ENCODE results near the gene FGD4.

DNA sequence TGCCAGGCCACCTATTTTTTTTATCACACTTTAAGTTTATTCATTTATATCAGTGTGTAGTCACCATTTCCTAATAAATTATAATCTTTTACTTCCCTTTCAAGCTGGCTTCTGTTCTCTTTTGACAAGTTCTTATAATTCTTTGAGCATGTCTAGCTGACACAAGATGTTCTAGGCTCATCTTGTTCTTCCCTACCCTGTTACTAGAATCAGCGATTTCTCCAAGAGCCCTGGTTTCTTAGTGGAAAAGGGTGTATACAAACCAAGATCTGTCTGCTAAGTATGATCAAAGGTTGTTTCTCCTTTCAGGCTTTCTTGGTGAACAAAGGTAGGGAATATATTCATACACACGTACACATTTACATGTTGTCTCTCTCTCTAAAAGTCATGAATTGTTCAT lies 51.0 kb downstream of the FGD4 start:
- TF ChIP-seq ESRRG (CRISPR knock-in tag; IDR thresholded peaks at IDR 0.05), result no peak
- no peak for TF ChIP-seq ARNTL (CRISPR knock-in tag; IDR thresholded peaks at IDR 0.05; ENCODE audit: borderline replicate concordance, low read depth)
- no peak for TF ChIP-seq ZNF565 (CRISPR knock-in tag; conservative IDR thresholded peaks at IDR 0.05; ENCODE audit: low read depth)
- TF ChIP-seq CSDC2 (CRISPR knock-in tag; IDR thresholded peaks at IDR 0.05), result no peak
- TF ChIP-seq, protein P1, sequence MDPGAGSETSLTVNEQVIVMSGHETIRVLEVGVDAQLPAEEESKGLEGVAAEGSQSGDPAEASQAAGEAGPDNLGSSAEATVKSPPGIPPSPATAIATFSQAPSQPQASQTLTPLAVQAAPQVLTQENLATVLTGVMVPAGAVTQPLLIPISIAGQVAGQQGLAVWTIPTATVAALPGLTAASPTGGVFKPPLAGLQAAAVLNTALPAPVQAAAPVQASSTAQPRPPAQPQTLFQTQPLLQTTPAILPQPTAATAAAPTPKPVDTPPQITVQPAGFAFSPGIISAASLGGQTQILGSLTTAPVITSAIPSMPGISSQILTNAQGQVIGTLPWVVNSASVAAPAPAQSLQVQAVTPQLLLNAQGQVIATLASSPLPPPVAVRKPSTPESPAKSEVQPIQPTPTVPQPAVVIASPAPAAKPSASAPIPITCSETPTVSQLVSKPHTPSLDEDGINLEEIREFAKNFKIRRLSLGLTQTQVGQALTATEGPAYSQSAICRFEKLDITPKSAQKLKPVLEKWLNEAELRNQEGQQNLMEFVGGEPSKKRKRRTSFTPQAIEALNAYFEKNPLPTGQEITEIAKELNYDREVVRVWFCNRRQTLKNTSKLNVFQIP (CRISPR knock-in tag; IDR thresholded peaks at IDR 0.05; ENCODE audit: borderline replicate concordance, low read depth), result no peak
- TF ChIP-seq BACH2 (CRISPR knock-in tag; IDR thresholded peaks at IDR 0.05; ENCODE audit: borderline replicate concordance), result no peak
- TF ChIP-seq SNAI2 (CRISPR knock-in tag; IDR thresholded peaks at IDR 0.05), result no peak
- no peak for TF ChIP-seq ZFP3 (CRISPR knock-in tag; IDR thresholded peaks at IDR 0.05)
- TF ChIP-seq, protein P2, sequence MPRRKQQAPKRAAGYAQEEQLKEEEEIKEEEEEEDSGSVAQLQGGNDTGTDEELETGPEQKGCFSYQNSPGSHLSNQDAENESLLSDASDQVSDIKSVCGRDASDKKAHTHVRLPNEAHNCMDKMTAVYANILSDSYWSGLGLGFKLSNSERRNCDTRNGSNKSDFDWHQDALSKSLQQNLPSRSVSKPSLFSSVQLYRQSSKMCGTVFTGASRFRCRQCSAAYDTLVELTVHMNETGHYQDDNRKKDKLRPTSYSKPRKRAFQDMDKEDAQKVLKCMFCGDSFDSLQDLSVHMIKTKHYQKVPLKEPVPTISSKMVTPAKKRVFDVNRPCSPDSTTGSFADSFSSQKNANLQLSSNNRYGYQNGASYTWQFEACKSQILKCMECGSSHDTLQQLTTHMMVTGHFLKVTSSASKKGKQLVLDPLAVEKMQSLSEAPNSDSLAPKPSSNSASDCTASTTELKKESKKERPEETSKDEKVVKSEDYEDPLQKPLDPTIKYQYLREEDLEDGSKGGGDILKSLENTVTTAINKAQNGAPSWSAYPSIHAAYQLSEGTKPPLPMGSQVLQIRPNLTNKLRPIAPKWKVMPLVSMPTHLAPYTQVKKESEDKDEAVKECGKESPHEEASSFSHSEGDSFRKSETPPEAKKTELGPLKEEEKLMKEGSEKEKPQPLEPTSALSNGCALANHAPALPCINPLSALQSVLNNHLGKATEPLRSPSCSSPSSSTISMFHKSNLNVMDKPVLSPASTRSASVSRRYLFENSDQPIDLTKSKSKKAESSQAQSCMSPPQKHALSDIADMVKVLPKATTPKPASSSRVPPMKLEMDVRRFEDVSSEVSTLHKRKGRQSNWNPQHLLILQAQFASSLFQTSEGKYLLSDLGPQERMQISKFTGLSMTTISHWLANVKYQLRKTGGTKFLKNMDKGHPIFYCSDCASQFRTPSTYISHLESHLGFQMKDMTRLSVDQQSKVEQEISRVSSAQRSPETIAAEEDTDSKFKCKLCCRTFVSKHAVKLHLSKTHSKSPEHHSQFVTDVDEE (CRISPR knock-in tag; IDR thresholded peaks at IDR 0.05), result no peak
- no peak for TF ChIP-seq ZFP30 (CRISPR knock-in tag; IDR thresholded peaks at IDR 0.05)
- no peak for TF ChIP-seq PPARA (CRISPR knock-in tag; IDR thresholded peaks at IDR 0.05; ENCODE audit: borderline replicate concordance)

All from SK-N-SH treated with all-trans-retinoic acid at 6 μM for 48 hours (cell line).